Smooth muscle cell (in vitro differentiated cells): ENCODE results near the gene IMPDH2. TPM values are rescaled to one million over a fixed set of nuclear protein-coding genes. Genes with fewer than 3 reads are reported as not detected.

Experiments
- DNase-seq: peaks from one replicate; lab custom pipeline; 2025; ENCODE audit not compliant: unreplicated experiment; lab: John Stamatoyannopoulos, UW
- H2AFZ ChIP-seq: fragments of 200-600 bp; sonication (generic); 2 replicates; pipeline ENCODE4 v1.6.0; 2016; ENCODE audit warnings: antibody characterized with exemption, low read depth, mild to moderate bottlenecking
- H3F3A ChIP-seq: fragments of 200-600 bp; sonication (generic); 2 replicates; pipeline ENCODE4 v1.6.0; 2017; ENCODE audit warnings: antibody characterized with exemption, low read depth
- H3K27ac ChIP-seq: fragments of 200-600 bp; sonication (generic); 2 replicates; pipeline ENCODE4 v1.5.1; 2016; ENCODE audit warnings: low read depth, mild to moderate bottlenecking
- H3K27me3 ChIP-seq: fragments of 200-600 bp; sonication (generic); 2 replicates; pipeline ENCODE4 v1.6.1; 2016; ENCODE audit warnings: low read depth, mild to moderate bottlenecking
- H3K36me3 ChIP-seq: fragments of 200-600 bp; sonication (generic); 2 replicates; pipeline ENCODE4 v1.5.1; 2016; ENCODE audit warnings: low read depth
- H3K4me1 ChIP-seq: fragments of 200-600 bp; sonication (generic); 2 replicates; pipeline ENCODE4 v1.5.1; 2016; ENCODE audit warnings: low read depth
- H3K4me2 ChIP-seq: fragments of 200-600 bp; sonication (generic); 2 replicates; pipeline ENCODE4 v1.6.0; 2016; ENCODE audit warnings: mild to moderate bottlenecking
- H3K4me3 ChIP-seq: fragments of 200-600 bp; sonication (generic); 2 replicates; pipeline ENCODE4 v1.5.1; 2016; ENCODE audit warnings: mild to moderate bottlenecking
- H3K79me2 ChIP-seq: fragments of 200-600 bp; sonication (generic); 2 replicates; pipeline ENCODE4 v1.6.0; 2016; ENCODE audit warnings: low read depth, mild to moderate bottlenecking
- H3K9ac ChIP-seq: fragments of 200-600 bp; sonication (generic); 2 replicates; pipeline ENCODE4 v1.6.0; 2016; ENCODE audit warnings: low read depth
- H3K9me3 ChIP-seq: fragments of 200-600 bp; sonication (generic); replicated peaks from 2 replicates; pipeline ENCODE4 v1.5.1; 2016; ENCODE audit warnings: low read depth
- H4K20me1 ChIP-seq: fragments of 200-600 bp; sonication (generic); 2 replicates; pipeline ENCODE4 v1.6.0; 2016; ENCODE audit warnings: low read depth
- CTCF ChIP-seq: fragments of 200-600 bp; sonication (generic); IDR thresholded peaks from 2 replicates; pipeline ENCODE4 v1.5.1; 2017; ENCODE audit warnings: borderline replicate concordance, mild to moderate bottlenecking, antibody characterized with exemption; ENCODE audit not compliant: insufficient read depth, poor library complexity, severe bottlenecking
- WGBS: methylation state at CpG from one replicate; pipeline ENCODE4 v1.1.7; 2016; ENCODE audit warnings: low lambda C conversion rate; 5-methylcytosine and 5-hydroxymethylcytosine counted together
- microRNA counts: library from miRNA; unstranded; fragments of <30 nt; microRNA quantifications from one replicate; lab custom pipeline; 2016
- microRNA-seq: library from miRNA; unstranded; fragments of <30 nt; microRNA quantifications from one replicate; pipeline ENCODE4, GENCODE V29; 2016; ENCODE audit warnings: borderline number of aligned reads
- polyA plus RNA-seq: library from polyadenylated mRNA; unstranded; fragments of >200 nt; fragmentation: Nextera tagmentation; extraction: Ambion mirVana; gene quantifications from 2 replicates; pipeline ENCODE4 v1.2.1, GENCODE V29; 2016
- small RNA-seq: library from RNA; depleted of rRNA; stranded (forward); fragments of <200 nt; gene quantifications from one replicate; pipeline ENCODE3, GENCODE V24; 2014
- total RNA-seq: library from RNA; depleted of rRNA; stranded (reverse); fragments of >200 nt; gene quantifications from 2 replicates; pipeline ENCODE4 v1.2.3, GENCODE V29; 2014

IMPDH2 gene
- total and polyA plus RNA-seq, 2 experiments from 2014 or later: 105 to 121 TPM

- no peak for DNase-seq
- TF ChIP-seq CTCF: no peak
- Histone ChIP-seq H2AFZ (no peak overlapping the region), H3F3A (no peaks in the 10 kb centered on the region), H3K36me3 (no peaks in the 10 kb centered on the region), H3K9me3 (no peaks in the 10 kb centered on the region), H3K27me3 (no peaks in the 10 kb centered on the region), H4K20me1 (no peaks in the 10 kb centered on the region), H3K79me2 (no peaks in the 10 kb centered on the region), H3K4me3 (no peak overlapping the region), H3K4me2 (no peak overlapping the region), H3K27ac (no peak overlapping the region), H3K4me1 (no peaks in the 10 kb centered on the region), H3K9ac (no peak overlapping the region)
Observed at GRCh38 chr3:48982016-48982415, 47.2 kb downstream of the IMPDH2 start.

DNA sequence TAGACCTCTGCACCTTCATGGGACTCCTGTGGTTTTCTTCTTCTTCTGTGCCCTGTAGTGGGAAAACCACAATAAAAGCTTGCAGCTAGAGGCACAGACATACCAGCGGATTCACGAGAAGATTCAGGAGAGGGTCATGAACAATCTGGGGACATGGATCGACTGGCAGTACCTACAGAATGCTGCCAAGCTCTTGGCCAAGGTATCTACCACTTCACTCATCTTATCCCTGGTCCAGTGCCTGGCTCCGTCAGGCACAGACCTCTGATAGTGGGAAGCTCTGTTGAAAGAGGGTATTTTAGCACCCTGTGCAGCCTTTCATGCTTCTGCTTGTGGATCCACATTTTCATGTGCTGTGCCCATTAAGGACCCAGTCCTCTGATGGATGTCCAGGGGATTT lies 48.9 kb downstream of the IMPDH2 start:
- Histone ChIP-seq H3K9ac (no peak overlapping the region), H3K4me1 (no peaks in the 10 kb centered on the region), H4K20me1 (no peaks in the 10 kb centered on the region), H3K79me2 (no peaks in the 10 kb centered on the region), H3K27ac (no peak overlapping the region), H3K4me3 (no peak overlapping the region), H3K27me3 (no peaks in the 10 kb centered on the region), H3K9me3 (no peaks in the 10 kb centered on the region), H3K4me2 (no peak overlapping the region), H3K36me3 (no peaks in the 10 kb centered on the region), H3F3A (no peaks in the 10 kb centered on the region), H2AFZ (no peak overlapping the region)
- no peak for TF ChIP-seq CTCF
- 96% methylated on average over 4 of the region's 4 CpGs for WGBS
- DNase-seq: no peak

- H3F3A ChIP-seq: no peaks in the 10 kb centered on the region
- H3K4me2 ChIP-seq: no peak overlapping the region
- TF ChIP-seq CTCF: no peak
- H3K4me1 ChIP-seq: no peaks in the 10 kb centered on the region
- no peak overlapping the region for H3K4me3 ChIP-seq
- no peaks in the 10 kb centered on the region for H3K79me2 ChIP-seq
- WGBS: 96% methylated on average over 3 of the region's 3 CpGs
- no peak overlapping the region for H3K27ac ChIP-seq
- no peaks in the 10 kb centered on the region for H3K36me3 ChIP-seq
- H4K20me1 ChIP-seq: no peaks in the 10 kb centered on the region
- H3K9ac ChIP-seq: no peak overlapping the region
- no peak overlapping the region for H2AFZ ChIP-seq
- no peak for DNase-seq
- no peaks in the 10 kb centered on the region for H3K27me3 ChIP-seq
- no peaks in the 10 kb centered on the region for H3K9me3 ChIP-seq
Observed at GRCh38 chr3:48979451-48979850, 49.7 kb downstream of the IMPDH2 start.

MicroRNAs within 50 kb of the gene (microRNA counts, 767-probe panel; counts per million panel counts)
- 10,946 counts per million, percentile 91 among the panel's probes with 10 or more counts for microRNA hsa-miR-191-5p (lab: Ali Mortazavi, UCI)
- microRNA hsa-miR-425-5p (lab: Ali Mortazavi, UCI): 4,647 counts per million, percentile 21 among the panel's probes with 10 or more counts

Small RNAs within 50 kb of the gene (microRNA-seq; reads per million reads assigned to microRNA genes)
- gene MIR191: 21,201 reads per million, percentile 96 among the genes with 10 or more reads in this experiment
- 4,347 reads per million, percentile 90 among the genes with 10 or more reads in this experiment for gene MIR425

Small RNAs within 50 kb of the gene (small RNA-seq; reads per million reads assigned to genes)
- gene MIR191 (5,248 reads per million, percentile 100 among the genes with 10 or more reads in this experiment), gene MIR425 (36.6 reads per million, percentile 94 among the genes with 10 or more reads in this experiment)

Other genes starting within 250 kb of the IMPDH2 start
- 33.1 and 36.7 TPM in 2 replicates for gene PRKAR2A, start 181.5 kb downstream of the IMPDH2 start, total RNA-seq
- gene PRKAR2A, start 181.5 kb downstream of the IMPDH2 start, polyA plus RNA-seq: 11.9 and 13.5 TPM in 2 replicates
- gene SLC25A20, start 130.5 kb downstream of the IMPDH2 start, total RNA-seq: 8.9 and 14.7 TPM in 2 replicates
- gene SLC25A20, start 130.5 kb downstream of the IMPDH2 start, polyA plus RNA-seq: 12.1 and 14.6 TPM in 2 replicates
- gene ARIH2, start 110.6 kb downstream of the IMPDH2 start, total RNA-seq: 43.6 and 44.9 TPM in 2 replicates
- gene ARIH2, start 110.6 kb downstream of the IMPDH2 start, polyA plus RNA-seq: 39.7 and 44.0 TPM in 2 replicates
- 20.3 and 22.7 TPM in 2 replicates for gene P4HTM, start 39.2 kb downstream of the IMPDH2 start, total RNA-seq
- 29.9 and 30.4 TPM in 2 replicates for gene P4HTM, start 39.2 kb downstream of the IMPDH2 start, polyA plus RNA-seq
- 61.8 and 72.8 TPM in 2 replicates for gene WDR6, start 22.0 kb downstream of the IMPDH2 start, total RNA-seq
- gene WDR6, start 22.0 kb downstream of the IMPDH2 start, polyA plus RNA-seq: 86.8 and 115 TPM in 2 replicates
- gene DALRD3, start 10.8 kb downstream of the IMPDH2 start, total RNA-seq: 32.1 and 35.6 TPM in 2 replicates
- gene DALRD3, start 10.8 kb downstream of the IMPDH2 start, polyA plus RNA-seq: 39.0 and 51.1 TPM in 2 replicates
- gene NDUFAF3, start 7.3 kb downstream of the IMPDH2 start, total RNA-seq: 113 and 124 TPM in 2 replicates
- 169 and 175 TPM in 2 replicates for gene NDUFAF3, start 7.3 kb downstream of the IMPDH2 start, polyA plus RNA-seq
- 62.0 and 76.4 TPM in 2 replicates for gene QRICH1, start 64.7 kb upstream of the IMPDH2 start, total RNA-seq
- gene QRICH1, start 64.7 kb upstream of the IMPDH2 start, polyA plus RNA-seq: 38.2 and 48.8 TPM in 2 replicates
- gene QARS1, start 75.4 kb upstream of the IMPDH2 start, total RNA-seq: 135 and 150 TPM in 2 replicates
- gene QARS1, start 75.4 kb upstream of the IMPDH2 start, polyA plus RNA-seq: 107 and 114 TPM in 2 replicates
- 21.1 and 42.3 TPM in 2 replicates for gene USP19, start 91.4 kb upstream of the IMPDH2 start, total RNA-seq
- 20.6 and 22.1 TPM in 2 replicates for gene USP19, start 91.4 kb upstream of the IMPDH2 start, polyA plus RNA-seq
- 354 and 503 TPM in 2 replicates for gene LAMB2, start 103.7 kb upstream of the IMPDH2 start, total RNA-seq
- 456 and 471 TPM in 2 replicates for gene LAMB2, start 103.7 kb upstream of the IMPDH2 start, polyA plus RNA-seq
- gene CCDC71, start 136.9 kb upstream of the IMPDH2 start, total RNA-seq: 19.6 and 33.8 TPM in 2 replicates
- 0.59 and 0.80 TPM in 2 replicates for gene CCDC71, start 136.9 kb upstream of the IMPDH2 start, polyA plus RNA-seq
- 20.8 and 22.5 TPM in 2 replicates for gene KLHDC8B, start 142.2 kb upstream of the IMPDH2 start, total RNA-seq
- 42.1 and 51.9 TPM in 2 replicates for gene KLHDC8B, start 142.2 kb upstream of the IMPDH2 start, polyA plus RNA-seq
- 1.6 and 5.5 TPM in 2 replicates for gene C3orf62, start 247.8 kb upstream of the IMPDH2 start, total RNA-seq
- gene C3orf62, start 247.8 kb upstream of the IMPDH2 start, polyA plus RNA-seq: 1.6 and 3.4 TPM in 2 replicates